Stimulated activated CD4-positive, alpha-beta T cell treated with anti-CD3 and anti-CD28 coated beads, TNF-alpha, amount 100 ng/mL, for 48 hours (primary cell): Measurements from ENCODE around the gene ADAMTS3.

Experiments
- DNase-seq, 3 donors: peaks; one replicate each; pipeline ENCODE4 v3.0.0-alpha.2; 2020; ENCODE audit warnings: low read depth in 3 of 3

The ADAMTS3 gene

GRCh38 chr4:72351521-72351920, 217.5 kb downstream of the ADAMTS3 start:
- no peak for DNase-seq

- no peak for DNase-seq
These were observed 220.3 kb downstream of the ADAMTS3 start for GRCh38 chr4:72348701-72349100.

GRCh38 chr4:72344418-72344817, 224.6 kb downstream of the ADAMTS3 start:
- DNase-seq = no peak

- DNase-seq = no peak
These were observed 227.6 kb downstream of the ADAMTS3 start for GRCh38 chr4:72341432-72341820.

GRCh38 chr4:72340803-72341431, 228.1 kb downstream of the ADAMTS3 start:
- DNase-seq = no peak

- no peak for DNase-seq
These were observed 231.0 kb downstream of the ADAMTS3 start for GRCh38 chr4:72338060-72338459.

GRCh38 chr4:72330381-72330780, 238.6 kb downstream of the ADAMTS3 start:
- no peak for DNase-seq

- DNase-seq = no peak
These were observed 242.1 kb downstream of the ADAMTS3 start for GRCh38 chr4:72326692-72327632.

- DNase-seq = no peak
These were observed 243.8 kb downstream of the ADAMTS3 start for GRCh38 chr4:72325215-72325614.

- DNase-seq = no peak
These were observed 245.8 kb downstream of the ADAMTS3 start for GRCh38 chr4:72323227-72323626.

- no peak for DNase-seq
These were observed 248.6 kb downstream of the ADAMTS3 start for GRCh38 chr4:72320223-72320948.

- no peak for DNase-seq
These were observed 249.4 kb downstream of the ADAMTS3 start for GRCh38 chr4:72319601-72320021.

- DNase-seq = no peak
These were observed 250.4 kb downstream of the ADAMTS3 start for GRCh38 chr4:72318421-72319170.

GRCh38 chr4:72314869-72315268, 254.2 kb downstream of the ADAMTS3 start:
- DNase-seq = no peak

- DNase-seq = no peak
These were observed 255.9 kb downstream of the ADAMTS3 start for GRCh38 chr4:72313121-72313520.

GRCh38 chr4:72312032-72312650, 256.9 kb downstream of the ADAMTS3 start:
- DNase-seq = no peak

- no peak for DNase-seq
These were observed 257.7 kb downstream of the ADAMTS3 start for GRCh38 chr4:72311291-72311690.

- DNase-seq = no peak
These were observed 263.4 kb downstream of the ADAMTS3 start for GRCh38 chr4:72305620-72306019.

GRCh38 chr4:72305080-72305479, 263.9 kb downstream of the ADAMTS3 start:
- DNase-seq = no peak

GRCh38 chr4:72302981-72303704, 265.9 kb downstream of the ADAMTS3 start:
- DNase-seq = peak in 1 of 3 donors; percentile 13

GRCh38 chr4:72301759-72302158, 267.3 kb downstream of the ADAMTS3 start:
- DNase-seq = no peak
